Measurements from ENCODE around the gene PLTP.
A peak's percentile ranks its signal among the peaks of the same experiment; 100 is the strongest.

Gene PLTP

GRCh38 chr20:45867819-45868176, 44.2 kb downstream of the PLTP start:
- DNase-seq = no peak

GRCh38 chr20:45867136-45867818, 44.7 kb downstream of the PLTP start:
- no peak for DNase-seq

GRCh38 chr20:45866454-45866853, 45.5 kb downstream of the PLTP start:
- no peak for DNase-seq

DNA sequence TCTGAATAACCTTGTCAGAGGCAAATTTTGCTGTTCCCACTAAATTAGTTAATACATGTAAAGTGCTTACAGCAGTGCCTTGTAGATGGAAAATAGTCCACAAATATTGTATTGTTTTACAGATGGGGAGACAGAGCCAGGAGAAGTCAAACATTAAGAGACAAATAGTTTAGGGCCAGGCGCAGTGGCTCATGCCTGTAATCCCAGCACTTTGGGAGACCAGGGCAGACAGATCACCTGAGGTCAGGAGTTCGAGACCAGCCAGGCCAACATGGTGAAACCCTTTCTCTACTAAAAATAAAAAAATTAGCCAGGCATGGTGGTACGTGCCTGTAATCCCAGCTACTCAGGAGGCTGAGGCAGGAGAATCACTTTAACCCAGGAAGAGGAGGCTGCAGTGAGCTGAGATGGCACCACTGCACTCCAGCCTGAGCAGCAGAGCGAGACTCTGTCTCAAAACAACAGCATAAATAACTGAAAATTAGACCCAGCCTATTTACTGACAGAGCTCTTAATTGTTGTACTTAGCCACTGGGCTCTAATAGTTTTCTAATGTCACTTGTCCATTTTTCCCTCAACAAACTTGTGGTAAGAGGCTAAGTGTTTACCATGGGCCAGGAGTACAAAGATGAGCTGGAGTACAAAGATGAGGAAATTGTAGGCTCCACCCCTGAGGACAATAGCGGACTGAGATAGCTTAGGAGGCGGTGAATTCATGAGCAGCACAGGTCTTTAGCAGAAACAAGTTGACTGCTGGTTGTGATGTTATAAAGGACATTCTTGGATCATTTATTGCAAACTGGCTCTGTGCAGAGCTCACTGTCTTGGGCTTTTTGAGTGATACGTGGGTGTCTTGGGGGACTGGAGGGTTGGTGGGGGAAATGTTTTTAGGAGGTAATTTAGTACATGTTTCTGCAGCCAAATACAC, 48.1 kb downstream of the PLTP start:
- no peak for DNase-seq

GRCh38 chr20:45861221-45862075, 50.5 kb downstream of the PLTP start:
- no peak for DNase-seq

DNA sequence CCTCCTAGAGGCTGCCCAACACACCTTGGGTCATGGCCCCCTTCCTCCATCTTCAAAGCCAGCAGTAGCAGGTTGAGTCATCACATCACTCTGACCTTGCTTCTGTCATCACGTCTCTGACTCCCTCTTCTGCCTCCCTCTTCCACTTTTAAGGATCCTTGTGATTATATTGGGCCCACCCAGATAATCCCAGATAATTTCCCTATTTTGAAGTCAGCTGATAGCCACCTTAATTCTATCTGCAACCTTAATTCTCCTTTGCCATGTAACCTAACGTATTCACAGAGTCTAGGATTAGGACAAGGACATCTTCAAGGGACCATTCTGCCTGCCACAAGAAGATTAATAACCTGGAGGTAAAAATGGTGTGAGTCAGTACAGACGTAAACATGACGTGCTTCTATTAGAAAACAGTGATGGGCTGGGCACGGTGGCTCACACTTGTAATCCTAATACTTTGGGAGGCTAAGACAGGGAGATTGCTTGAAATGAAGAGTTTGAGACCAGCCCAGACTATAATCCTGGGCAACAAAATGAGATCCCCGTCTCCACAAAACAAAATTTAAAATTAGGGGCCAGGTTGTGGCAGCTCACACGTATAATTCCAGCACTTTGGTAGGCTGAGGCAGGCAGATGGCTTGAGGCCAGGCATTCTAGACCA, 51.3 kb downstream of the PLTP start:
- no peak for DNase-seq

DNA sequence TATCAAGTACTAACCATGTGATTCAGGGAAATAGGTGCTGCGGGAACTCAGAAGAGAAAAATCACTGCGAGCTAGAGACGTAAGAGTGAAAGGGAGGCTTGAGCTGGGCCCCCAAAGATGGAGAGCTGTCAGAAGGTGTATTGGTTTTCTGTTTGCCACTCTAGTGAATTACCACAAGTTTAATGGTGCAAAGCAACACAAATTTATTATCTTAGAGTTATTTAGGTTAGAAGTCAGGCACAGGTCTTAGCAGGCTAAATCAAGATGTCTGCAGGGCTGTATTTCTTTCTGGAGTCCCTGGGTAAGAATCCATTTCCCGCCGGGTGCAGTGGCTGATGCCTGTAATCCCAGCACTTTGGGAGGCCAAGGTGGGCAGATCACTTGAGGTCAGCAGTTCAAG, 52.0 kb downstream of the PLTP start:
- DNase-seq = no peak

- peak in 1 of 6 experiments; percentile 52 for DNase-seq
Observed at GRCh38 chr20:45857882-45858216, 54.1 kb downstream of the PLTP start.

DNA sequence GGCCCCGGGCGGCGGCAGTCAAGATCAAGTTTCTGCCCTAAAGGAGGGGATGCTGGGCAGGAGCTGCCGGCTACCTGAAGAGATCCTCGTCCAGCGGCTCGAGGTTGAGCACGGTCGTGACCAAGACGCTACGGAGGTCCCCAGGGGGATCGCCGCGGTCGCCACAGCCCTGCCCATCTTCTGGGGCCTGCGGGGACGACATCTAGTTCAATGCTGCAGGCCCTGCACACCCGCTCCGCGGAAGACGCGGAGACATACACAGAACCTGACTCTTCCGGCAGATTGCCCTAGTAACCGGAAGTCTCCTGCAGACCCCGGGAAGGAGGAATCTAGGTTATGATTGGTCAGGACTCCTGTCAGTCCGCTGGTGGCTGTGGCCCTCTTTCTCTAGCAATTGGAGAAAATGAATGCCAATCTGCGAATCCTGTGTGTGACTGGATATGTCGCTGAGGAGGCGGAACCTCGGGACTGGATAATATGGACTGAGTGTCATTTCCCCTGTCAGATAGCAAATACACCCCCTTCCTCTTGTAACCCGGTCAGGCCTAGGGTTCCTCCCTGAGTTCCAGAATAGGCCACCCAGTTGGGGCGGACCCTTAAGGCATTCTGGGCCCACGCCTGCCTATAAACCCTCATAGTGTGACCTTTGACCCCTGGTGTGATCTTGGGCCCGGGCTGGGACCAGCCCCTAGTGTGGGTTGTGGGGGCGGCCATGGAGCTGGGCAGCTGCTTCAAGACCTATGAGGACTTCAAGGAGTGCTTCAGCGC, 54.7 kb downstream of the PLTP start, which contains the start of the genes ACOT8 and ZSWIM3:
ACOT8 (minus strand) TSS at position 279 of the 768 bp plus-strand sequence; CDS start at position 202, 77 bp downstream.
ZSWIM3 (plus strand) TSS at position 501 of the 768 bp plus-strand sequence; CDS start at position 713, 212 bp downstream.
- peak; percentile 72 to 98 (median 94) for DNase-seq

DNA sequence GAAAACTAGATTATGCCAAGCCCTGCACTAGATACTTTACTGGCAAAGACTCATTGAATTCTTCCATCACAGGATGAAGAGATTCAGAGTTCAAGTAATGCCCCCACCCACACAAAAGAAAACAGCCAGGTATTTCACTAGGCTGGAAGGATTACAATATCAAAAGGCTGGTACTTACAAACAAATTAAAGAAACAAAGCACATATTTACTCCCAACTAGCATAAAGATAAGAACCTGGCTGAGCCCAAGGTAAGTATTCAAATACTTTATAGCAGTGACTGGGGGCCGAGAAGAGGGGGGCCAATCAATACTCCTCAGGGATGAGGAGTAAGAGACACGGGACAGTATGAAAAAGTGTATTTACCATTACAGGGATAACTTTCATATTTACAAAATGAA, 58.5 kb downstream of the PLTP start:
- DNase-seq = no peak

DNA sequence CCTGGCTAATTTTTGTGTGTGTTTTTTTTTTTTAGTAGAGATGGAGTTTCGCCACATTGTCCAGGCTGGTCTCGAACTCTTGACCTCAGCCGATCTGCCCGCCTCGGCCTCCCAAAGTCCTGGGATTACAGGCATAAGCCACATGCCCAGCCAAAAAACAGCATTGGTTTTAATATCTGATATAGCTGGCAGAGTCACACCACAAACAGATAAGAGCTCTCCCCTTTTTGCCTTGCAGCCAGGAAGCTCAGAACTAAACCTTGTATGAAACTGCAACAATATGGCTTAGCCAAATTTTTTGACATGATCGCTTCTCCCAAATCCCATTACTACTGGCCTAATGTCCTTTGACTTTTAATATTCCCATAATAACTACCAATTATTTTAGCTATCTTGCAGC, 59.6 kb downstream of the PLTP start:
- DNase-seq = no peak

DNA sequence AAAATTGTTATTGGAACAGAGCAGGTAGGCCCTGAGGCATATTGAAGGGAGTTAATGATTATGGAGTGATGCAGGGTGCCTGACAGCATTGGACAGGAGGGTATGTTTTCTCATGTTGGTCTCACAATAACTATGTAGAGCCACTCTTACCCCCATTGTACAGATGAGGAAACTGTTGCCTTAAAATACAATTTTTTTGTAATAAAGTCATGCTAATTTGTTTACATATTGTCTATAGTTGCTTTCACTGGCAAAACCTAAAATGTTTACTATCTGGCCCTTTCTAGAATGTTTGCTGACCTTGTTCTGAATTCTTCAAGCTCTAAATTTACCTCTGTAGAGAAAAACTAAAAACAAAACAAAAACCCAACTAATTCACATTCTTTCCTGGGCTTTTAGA, 60.5 kb downstream of the PLTP start:
- DNase-seq = no peak

DNA sequence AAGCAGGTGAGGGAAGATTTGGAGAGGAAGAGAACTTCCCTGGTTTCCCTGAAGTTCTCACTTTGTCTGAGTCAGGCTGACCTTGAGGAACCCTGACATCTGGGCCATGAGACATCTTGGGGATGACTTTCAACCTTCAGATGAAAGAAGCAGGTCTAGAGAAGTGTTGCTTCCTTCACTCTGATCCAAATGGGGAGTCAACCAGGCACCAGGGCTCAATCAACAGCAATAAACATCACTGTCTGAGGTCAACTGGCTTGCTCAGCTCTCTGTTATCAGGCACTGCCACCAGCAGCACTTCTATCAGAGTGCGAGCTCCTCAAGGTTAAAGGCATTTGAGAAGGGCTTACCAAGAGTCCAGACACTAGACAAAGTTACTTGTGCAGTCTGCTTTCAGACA, 61.0 kb downstream of the PLTP start:
- DNase-seq = no peak

- no peak for DNase-seq
Observed at GRCh38 chr20:45850238-45850637, 61.7 kb downstream of the PLTP start.

DNA sequence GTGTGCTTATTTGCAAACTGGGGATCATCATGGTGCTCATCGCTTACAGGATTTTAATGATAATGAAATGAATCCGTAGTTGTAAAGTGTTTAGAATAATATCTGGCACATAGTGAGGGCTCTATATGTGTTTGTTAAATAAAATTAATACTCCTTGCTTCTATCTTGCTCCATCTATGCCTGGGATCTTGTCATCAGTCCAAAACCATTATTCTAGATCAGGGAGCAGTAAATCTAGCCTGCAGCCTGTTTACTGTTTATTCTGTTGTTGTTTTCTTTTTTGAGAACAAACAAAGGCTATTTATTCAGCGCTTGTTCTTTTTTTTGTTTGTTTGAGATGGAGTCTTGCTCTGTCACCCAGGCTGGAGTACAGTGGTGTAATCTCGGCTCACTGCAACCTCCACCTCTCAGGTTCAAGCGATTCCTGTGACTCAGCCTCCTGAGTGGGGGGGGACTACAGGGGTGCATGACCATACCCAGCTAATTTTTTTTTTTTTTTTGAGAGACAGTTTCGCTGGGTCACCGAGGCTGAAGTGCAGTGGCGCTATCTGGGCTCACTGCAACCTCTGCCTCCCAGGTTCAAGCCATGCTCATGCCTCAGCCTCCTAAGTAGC, 62.9 kb downstream of the PLTP start:
- no peak for DNase-seq

Data from stimulated activated naive CD4-positive, alpha-beta T cell (primary cell).